ENCODE data around the gene PI16.

DNA sequence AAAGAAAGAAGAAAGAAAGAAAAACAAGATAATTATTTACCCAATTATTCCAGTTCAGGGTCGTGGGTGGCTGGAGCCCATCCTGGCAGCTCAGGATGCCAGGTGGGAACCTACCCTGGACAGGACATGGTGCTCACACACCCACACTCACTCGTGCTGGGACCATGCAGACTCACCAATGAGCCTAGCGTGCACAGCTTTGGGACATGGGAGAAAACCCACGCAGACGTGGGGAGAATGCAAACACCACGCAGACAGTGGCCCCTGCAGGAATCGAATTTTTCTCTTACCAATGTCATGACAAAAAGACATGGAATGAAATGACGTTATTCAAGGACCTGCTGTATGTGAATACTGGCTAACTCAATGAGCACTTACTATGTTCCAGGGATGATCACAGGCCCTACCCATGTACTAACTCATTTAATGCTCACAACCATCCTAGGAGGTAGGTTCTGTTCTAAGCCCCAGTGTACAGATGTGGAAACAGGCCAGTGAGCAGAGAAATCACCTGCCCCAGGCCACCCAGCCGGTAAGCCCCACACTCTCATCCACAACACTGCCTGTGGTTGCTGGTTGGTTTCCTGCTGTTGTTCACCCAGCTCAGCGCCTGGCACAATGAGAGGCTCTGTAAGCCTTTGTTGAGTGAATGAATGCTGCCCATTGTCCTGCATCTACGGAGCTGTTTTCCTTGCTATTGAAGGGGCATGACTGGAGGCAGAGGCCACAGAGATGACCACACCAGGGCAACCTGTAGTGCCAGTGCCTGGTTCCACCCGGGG lies 6.8 kb upstream of the PI16 start:
- TF ChIP-seq EZH2 (IDR thresholded peaks at IDR 0.05; ENCODE audit: low read length) (no peak), CTCF (optimal IDR thresholded peaks at IDR 0.05 in 1 of 3, IDR thresholded peaks at IDR 0.05 in 1 of 3, conservative IDR thresholded peaks at IDR 0.05 in 1 of 3; ENCODE audit: extremely low read depth in 1 of 3, insufficient read depth in 2 of 3, low read length in 3 of 3) (no peak)

Measured in keratinocyte (primary cell).